DND-41 (cell line): ENCODE measurements around the gene LBHD2.

Source experiments
- ATAC-seq: fragments of 200-7000 bp; cut with Tn5 transposase; 3 replicates; pipeline ENCODE4 v1.9.1; 2021; ENCODE audit warnings: low read depth; ENCODE audit not compliant: insufficient read depth
- DNase-seq: peaks from one replicate; pipeline ENCODE4 v3.0.0-alpha.2; 2020
- H2AFZ ChIP-seq: 2 replicates; pipeline ENCODE4 v1.6.0; 2012; ENCODE audit warnings: low read depth, low read length
- H3K27ac ChIP-seq: 2 replicates; pipeline ENCODE4 v1.5.1; 2012; ENCODE audit warnings: low read length, inconsistent platforms
- H3K27me3 ChIP-seq: fragments of 200-600 bp; sonication (generic); 2 replicates; pipeline ENCODE4 v1.6.0; 2012; ENCODE audit warnings: low read length, mild to moderate bottlenecking, inconsistent platforms; ENCODE audit not compliant: insufficient read depth, poor library complexity
- H3K36me3 ChIP-seq: 2 replicates; pipeline ENCODE4 v1.5.1; 2012; ENCODE audit warnings: low read length, inconsistent platforms; ENCODE audit not compliant: insufficient read depth
- H3K4me1 ChIP-seq: 2 replicates; pipeline ENCODE4 v1.5.1; 2012; ENCODE audit warnings: mild to moderate bottlenecking, low read length; ENCODE audit not compliant: insufficient read depth
- H3K4me2 ChIP-seq: 2 replicates; pipeline ENCODE4 v1.6.0; 2012; ENCODE audit warnings: mild to moderate bottlenecking, moderate library complexity, low read length, inconsistent platforms; ENCODE audit not compliant: insufficient read depth
- H3K4me3 ChIP-seq, 2 experiments: fragments of 200-600 bp in 1 of 2; shearing (Covaris generic) in 1 of 2; 2 replicates each; pipeline ENCODE4 v1.5.1; 2012 to 2016; ENCODE audit warnings: inconsistent platforms in 2 of 2, low read length in 2 of 2, mild to moderate bottlenecking in 2 of 2, low read depth in 1 of 2, moderate library complexity in 1 of 2
- H3K79me2 ChIP-seq: 2 replicates; pipeline ENCODE4 v1.6.0; 2012; ENCODE audit warnings: low read length, inconsistent platforms; ENCODE audit not compliant: insufficient read depth
- H3K9ac ChIP-seq: 2 replicates; pipeline ENCODE4 v1.6.0; 2012; ENCODE audit warnings: low read depth, mild to moderate bottlenecking, inconsistent platforms, low read length, moderate library complexity
- H3K9me3 ChIP-seq: 2 replicates; pipeline ENCODE4 v1.5.1; 2012; ENCODE audit warnings: low read length, moderate library complexity, mild to moderate bottlenecking, inconsistent platforms; ENCODE audit not compliant: insufficient read depth, severe bottlenecking
- H4K20me1 ChIP-seq: 2 replicates; pipeline ENCODE4 v1.6.0; 2012; ENCODE audit warnings: low read length; ENCODE audit not compliant: insufficient read depth
- CTCF ChIP-seq: IDR thresholded peaks from 2 replicates; pipeline ENCODE4 v1.5.1; 2012; ENCODE audit warnings: borderline replicate concordance, low read length, moderate library complexity, mild to moderate bottlenecking; ENCODE audit not compliant: poor library complexity, severe bottlenecking; ENCODE audit errors: extremely low read depth
- EZH2 ChIP-seq: IDR thresholded peaks from 3 replicates; pipeline ENCODE4 v1.6.1; 2012; ENCODE audit warnings: borderline replicate concordance, low read depth, mild to moderate bottlenecking, moderate library complexity, low read length, inconsistent platforms; ENCODE audit not compliant: severe bottlenecking

LBHD2 gene

GRCh38 chr14:103104389-103104653 is 20.3 kb downstream of the LBHD2 start:
- no peaks in the 10 kb centered on the region for H3K79me2 ChIP-seq
- no peaks in the 10 kb centered on the region for H3K27me3 ChIP-seq
- H3K4me2 ChIP-seq = no peak overlapping the region
- H3K9me3 ChIP-seq = no peaks in the 10 kb centered on the region
- H2AFZ ChIP-seq = no peak overlapping the region
- H3K27ac ChIP-seq = no peak overlapping the region
- no peak for ATAC-seq
- H3K4me3 ChIP-seq = no peak overlapping the region
- DNase-seq = no peak
- H3K4me1 ChIP-seq = peaks cover 5% of the 10 kb centered on the region
- TF ChIP-seq EZH2 (no peak), CTCF (no peak)
- H3K9ac ChIP-seq = no peak overlapping the region
- H3K36me3 ChIP-seq = no peaks in the 10 kb centered on the region
- 0 out of 2 replicates have a peak, but pooled peaks cover 3% of the 10 kb centered on the region for H4K20me1 ChIP-seq

GRCh38 chr14:103104654-103105452 is 20.8 kb downstream of the LBHD2 start:
- no peak overlapping the region for H3K9ac ChIP-seq
- H2AFZ ChIP-seq = no peak overlapping the region
- 0 out of 2 replicates have a peak, but pooled peaks cover 3% of the 10 kb centered on the region for H4K20me1 ChIP-seq
- H3K9me3 ChIP-seq = no peaks in the 10 kb centered on the region
- no peaks in the 10 kb centered on the region for H3K79me2 ChIP-seq
- no peak overlapping the region for H3K27ac ChIP-seq
- peak; percentile 66 for DNase-seq
- no peaks in the 10 kb centered on the region for H3K27me3 ChIP-seq
- H3K4me3 ChIP-seq = no peak overlapping the region
- peak; percentile 91 for ATAC-seq
- H3K4me1 ChIP-seq = peaks cover 5% of the 10 kb centered on the region
- H3K36me3 ChIP-seq = no peaks in the 10 kb centered on the region
- TF ChIP-seq CTCF (peak; percentile 97), EZH2 (no peak)
- peak overlapping the region; percentile 19; the same call in 1 of the 2 replicates for H3K4me2 ChIP-seq

- no peaks in the 10 kb centered on the region for H3K27me3 ChIP-seq
- H3K9me3 ChIP-seq = no peaks in the 10 kb centered on the region
- TF ChIP-seq CTCF (peak; percentile 42), EZH2 (no peak)
- H3K4me1 ChIP-seq = peaks cover 5% of the 10 kb centered on the region
- H3K79me2 ChIP-seq = no peaks in the 10 kb centered on the region
- H3K4me3 ChIP-seq = no peak overlapping the region
- H3K36me3 ChIP-seq = no peaks in the 10 kb centered on the region
- DNase-seq = peak; percentile 33
- no peak overlapping the region for H3K9ac ChIP-seq
- no peak overlapping the region for H3K4me2 ChIP-seq
- 0 out of 2 replicates have a peak, but pooled peaks cover 3% of the 10 kb centered on the region for H4K20me1 ChIP-seq
- peak; percentile 25; the same call in 1 of the 3 replicates for ATAC-seq
- H3K27ac ChIP-seq = no peak overlapping the region
- no peak overlapping the region for H2AFZ ChIP-seq
Observed at GRCh38 chr14:103105580-103106150, 21.7 kb downstream of the LBHD2 start.
